NK-92 treated with Interleukin-12 subunit alpha and Interleukin-12 subunit beta, amount 100 ng/mL, for 24 hours (cell line): ENCODE results near the gene COL23A1.
"Not testable (repeated sequence)": the region's sequence is repeated elsewhere in the genome, so short reads cannot be mapped to it uniquely, and the experiment has no call there.

Source experiments
- DNase-seq: peaks from one replicate; lab custom pipeline; 2025; lab: John Stamatoyannopoulos, UW

Gene COL23A1

GRCh38 chr5:178206166-178207101 is 383.8 kb downstream of the COL23A1 start:
- no peak for DNase-seq

DNA sequence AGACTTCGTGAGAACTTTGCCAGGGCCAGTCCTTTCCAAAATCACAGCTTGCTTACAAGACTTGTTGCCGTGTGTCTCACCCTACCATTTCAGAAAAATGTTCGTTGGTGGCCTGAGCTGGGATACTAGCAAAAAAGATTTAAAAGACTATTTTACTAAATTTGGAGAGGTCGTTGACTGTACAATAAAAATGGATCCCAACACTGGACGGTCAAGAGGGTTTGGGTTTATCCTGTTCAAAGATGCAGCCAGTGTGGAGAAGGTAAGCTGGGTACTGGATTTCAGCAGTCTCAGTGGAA is 384.5 kb downstream of the COL23A1 start:
- DNase-seq: no peak

- DNase-seq: peak; percentile 69
These were observed 385.1 kb downstream of the COL23A1 start for GRCh38 chr5:178204935-178205748.

- peak; percentile 88 for DNase-seq
These were observed 385.8 kb downstream of the COL23A1 start, which contains the start of gene HNRNPAB for GRCh38 chr5:178204182-178204934. HNRNPAB (plus strand) TSS chr5:178204533; CDS start chr5:178204838, 305 bp downstream.

GRCh38 chr5:178203670-178204181 is 386.5 kb downstream of the COL23A1 start:
- no peak for DNase-seq

DNA sequence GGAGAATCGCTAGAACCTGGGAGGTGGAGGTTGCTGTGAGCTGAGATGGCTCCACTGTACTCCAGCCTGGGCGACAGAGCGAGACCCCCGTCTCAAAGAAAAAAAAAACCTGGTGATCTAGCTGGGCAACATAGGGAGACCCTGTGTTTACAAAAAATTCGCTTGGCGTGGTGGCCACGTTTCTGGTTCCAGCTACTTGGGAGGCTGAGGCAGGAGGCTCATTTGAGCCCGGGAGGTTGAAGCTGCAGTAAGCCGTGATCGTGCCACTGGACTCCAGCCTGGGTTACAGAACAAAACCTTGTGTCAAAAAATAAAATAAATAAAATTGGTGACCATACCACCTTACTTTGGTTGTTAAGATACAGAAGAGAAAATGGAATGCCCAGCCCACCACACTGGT is 387.7 kb downstream of the COL23A1 start:
- DNase-seq: no peak

GRCh38 chr5:178201927-178202235 is 388.3 kb downstream of the COL23A1 start:
- DNase-seq: no peak

GRCh38 chr5:178201221-178201926 is 388.8 kb downstream of the COL23A1 start:
- no peak for DNase-seq

DNA sequence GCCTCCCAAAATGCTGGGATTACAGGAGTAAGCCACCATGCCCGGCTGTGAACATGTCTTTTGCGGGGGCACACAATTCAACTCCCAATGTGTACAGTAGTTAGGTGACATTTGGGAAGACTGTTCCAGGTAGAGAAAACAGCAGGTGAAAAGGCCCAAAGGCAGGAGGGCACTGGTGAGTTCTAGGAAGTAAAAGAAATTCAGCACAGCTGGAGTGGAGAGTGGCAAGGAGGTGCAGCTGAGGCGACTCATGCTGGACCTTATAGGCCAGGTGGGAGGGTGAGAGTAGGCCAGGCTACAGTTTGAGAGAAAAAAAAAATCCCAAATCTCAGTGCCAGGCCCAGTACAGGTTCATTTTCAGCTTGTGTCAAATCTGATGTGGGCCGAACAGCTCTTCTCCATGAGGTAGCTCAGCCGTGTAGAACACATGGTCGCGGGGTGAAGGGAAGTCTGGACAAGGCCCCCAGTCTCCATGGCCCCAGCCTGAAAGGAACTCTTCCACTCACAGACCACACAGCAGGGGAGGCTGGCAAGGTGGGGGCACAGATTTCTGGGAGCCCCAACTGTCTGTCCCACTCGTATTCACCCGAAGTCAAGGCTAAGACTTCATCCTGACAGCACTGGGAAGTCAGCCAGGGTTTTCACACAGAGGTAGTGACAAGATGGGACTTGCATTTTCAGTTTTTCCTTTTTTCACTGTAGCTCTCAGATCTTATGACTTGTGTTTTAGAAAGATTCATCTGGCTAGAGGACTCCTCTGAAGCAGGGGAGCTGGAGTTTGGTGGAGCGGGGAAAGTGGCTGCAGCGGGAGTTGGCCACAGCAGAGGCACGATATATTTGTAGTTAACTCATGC is 390.4 kb downstream of the COL23A1 start:
- DNase-seq: no peak

- no peak for DNase-seq
These were observed 391.5 kb downstream of the COL23A1 start for GRCh38 chr5:178198706-178199105.

- not testable (repeated sequence) for DNase-seq
These were observed 392.0 kb downstream of the COL23A1 start for GRCh38 chr5:178198151-178198550.

- DNase-seq: no peak
These were observed 393.2 kb downstream of the COL23A1 start for GRCh38 chr5:178196986-178197385.

DNA sequence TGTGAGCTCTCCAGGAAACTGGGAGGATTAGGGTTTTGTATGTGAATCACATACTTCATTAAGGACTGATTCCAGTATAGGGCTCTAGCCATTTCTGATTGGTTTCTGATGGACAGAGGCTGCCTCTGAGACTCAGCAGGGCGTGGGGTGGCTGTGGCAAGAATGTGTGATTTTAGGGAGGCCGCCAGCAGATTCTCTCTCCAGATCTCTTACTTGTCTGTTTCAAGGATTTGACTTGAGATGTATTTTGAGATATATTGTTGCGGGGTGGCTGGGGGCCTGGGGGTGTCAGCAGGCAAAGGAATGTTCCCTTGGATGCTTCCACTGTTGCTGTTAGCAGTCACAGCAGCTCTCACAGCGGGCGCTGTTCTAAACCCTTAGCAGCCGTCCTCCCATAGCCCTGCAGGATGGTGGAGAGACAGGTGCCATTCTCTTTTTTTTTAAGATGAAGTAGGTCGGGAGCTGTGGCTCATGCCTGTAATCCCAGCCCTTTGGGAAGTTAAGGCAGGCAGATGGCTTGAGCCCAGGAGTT is 393.8 kb downstream of the COL23A1 start:
- no peak for DNase-seq

DNA sequence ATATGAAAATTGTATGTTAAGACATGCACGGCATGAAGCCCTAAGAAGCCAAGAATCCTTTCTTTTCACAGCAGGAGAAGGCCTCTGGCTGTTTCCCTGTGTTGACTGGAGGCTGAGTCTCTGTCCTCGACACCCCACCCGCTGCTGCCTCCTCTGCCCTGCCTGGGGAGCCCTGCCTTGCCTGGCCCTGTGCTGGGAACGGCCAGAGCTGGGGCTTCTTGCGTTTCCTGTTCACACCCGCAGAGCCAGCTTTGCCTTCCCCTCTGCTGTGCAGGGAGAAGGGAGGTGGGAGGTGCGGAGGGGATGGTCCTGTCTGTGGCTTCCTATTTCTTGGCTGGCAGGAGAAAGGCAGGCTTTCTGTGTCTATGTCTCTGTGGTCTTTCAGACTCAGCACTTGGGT is 396.2 kb downstream of the COL23A1 start:
- no peak for DNase-seq

GRCh38 chr5:178193251-178193809 is 396.9 kb downstream of the COL23A1 start:
- DNase-seq: no peak

GRCh38 chr5:178192787-178193186 is 397.4 kb downstream of the COL23A1 start:
- no peak for DNase-seq

- no peak for DNase-seq
These were observed 397.9 kb downstream of the COL23A1 start for GRCh38 chr5:178192244-178192643.

GRCh38 chr5:178191661-178192060 is 398.5 kb downstream of the COL23A1 start:
- no peak for DNase-seq

- DNase-seq: no peak
These were observed 400.8 kb downstream of the COL23A1 start for GRCh38 chr5:178189433-178189832.
